Activated T-cell treated with anti-CD3 and anti-CD28 coated beads, Interleukin-2, amount 50 U/mL, for 4 hours (primary cell): Measurements from ENCODE around the gene SLC12A4. TPM values are rescaled to one million over a fixed set of nuclear protein-coding genes. Genes with fewer than 3 reads are reported as not detected.

Experiments used
- ATAC-seq, 2 donors: fragments of 200-7000 bp; cut with Tn5 transposase; one replicate each; pipeline ENCODE4 v1.10.0; 2021
- DNase-seq: peaks from one replicate; pipeline ENCODE4 v3.0.0-alpha.2; 2020
- H3K27me3 Mint-ChIP-seq: one replicate; pipeline ENCODE4 v1.8.0; 2021; ENCODE audit warnings: low read depth, mixed read lengths
- H3K36me3 Mint-ChIP-seq: one replicate; pipeline ENCODE4 v1.8.0; 2022; ENCODE audit warnings: mixed read lengths; ENCODE audit not compliant: insufficient read depth
- H3K4me1 Mint-ChIP-seq: one replicate; pipeline ENCODE4 v1.8.0; 2021; ENCODE audit warnings: low read depth, mixed read lengths
- H3K4me3 Mint-ChIP-seq: one replicate; pipeline ENCODE4 v1.8.0; 2021; ENCODE audit warnings: mild to moderate bottlenecking, moderate library complexity, mixed read lengths
- H3K9me3 Mint-ChIP-seq: one replicate; pipeline ENCODE4 v1.8.0; 2021; ENCODE audit warnings: mixed read lengths
- total RNA-seq, 3 donors: library from RNA; stranded (reverse); gene quantifications; one replicate each; pipeline ENCODE4 v1.2.1, GENCODE V29; 2021

The SLC12A4 gene
- total RNA-seq, 3 donors from 2014 or later: 18.5 to 20.5 (median 19.6) TPM

- Mint-ChIP-seq H3K4me3 (peak overlapping the region; percentile 99), H3K27me3 (no peaks in the 10 kb centered on the region), H3K9me3 (no peaks in the 10 kb centered on the region), H3K4me1 (peaks cover 21% of the 10 kb centered on the region), H3K36me3 (peaks cover 17% of the 10 kb centered on the region)
- ATAC-seq: no peak
- DNase-seq: no peak
These were observed 33.9 kb downstream of the SLC12A4 start for GRCh38 chr16:67934306-67935100.

DNA sequence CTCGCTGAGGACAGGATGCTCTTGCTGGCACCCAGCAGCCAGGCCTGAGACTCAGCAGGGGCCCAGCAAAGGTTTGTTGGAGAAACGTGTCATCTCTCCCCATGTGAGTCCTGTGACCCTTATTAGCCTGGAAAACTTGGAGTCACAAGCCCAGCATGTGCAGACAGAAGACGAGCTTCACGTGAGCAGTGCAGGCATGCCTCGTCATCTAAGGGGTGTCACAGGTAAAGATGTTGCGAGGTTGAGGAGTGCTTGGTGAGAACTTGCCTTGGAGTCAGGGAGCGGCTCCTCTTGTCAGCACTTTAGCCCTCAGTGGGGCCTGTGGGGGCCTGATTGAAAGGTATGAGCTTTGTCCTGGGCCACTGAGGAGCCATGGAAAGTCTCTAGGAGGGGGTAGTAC is 34.6 kb downstream of the SLC12A4 start:
- peaks cover 20% of the 10 kb centered on the region for H3K4me1 Mint-ChIP-seq
- no peaks in the 10 kb centered on the region for H3K27me3 Mint-ChIP-seq
- DNase-seq (no peak), ATAC-seq (no peak)
- H3K9me3 Mint-ChIP-seq: no peaks in the 10 kb centered on the region
- peak overlapping the region; percentile 39 for H3K4me3 Mint-ChIP-seq
- H3K36me3 Mint-ChIP-seq: peaks cover 17% of the 10 kb centered on the region

DNA sequence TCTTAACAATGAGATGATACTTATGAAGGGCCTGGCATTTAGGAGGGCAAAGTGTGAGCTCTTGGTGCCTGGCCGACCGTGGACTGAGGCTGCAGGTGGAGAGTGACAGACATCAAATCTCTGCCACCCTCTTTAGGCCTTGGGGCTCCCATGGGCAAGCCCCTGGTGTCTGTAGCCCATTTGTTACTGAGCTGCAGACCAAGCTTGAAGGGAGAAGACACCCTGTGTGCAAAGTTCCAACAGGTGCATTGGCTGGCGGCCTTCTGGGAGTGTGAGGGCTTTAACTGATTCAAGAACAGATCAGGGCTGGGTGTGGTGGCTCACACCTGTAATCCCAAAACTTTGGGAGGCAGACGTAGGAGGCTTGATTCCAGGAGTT is 36.0 kb downstream of the SLC12A4 start:
- no peaks in the 10 kb centered on the region for H3K9me3 Mint-ChIP-seq
- H3K36me3 Mint-ChIP-seq: peaks cover 17% of the 10 kb centered on the region
- ATAC-seq: no peak
- no peak for DNase-seq
- H3K4me1 Mint-ChIP-seq: peaks cover 22% of the 10 kb centered on the region
- no peaks in the 10 kb centered on the region for H3K27me3 Mint-ChIP-seq
- no peak overlapping the region for H3K4me3 Mint-ChIP-seq

DNA sequence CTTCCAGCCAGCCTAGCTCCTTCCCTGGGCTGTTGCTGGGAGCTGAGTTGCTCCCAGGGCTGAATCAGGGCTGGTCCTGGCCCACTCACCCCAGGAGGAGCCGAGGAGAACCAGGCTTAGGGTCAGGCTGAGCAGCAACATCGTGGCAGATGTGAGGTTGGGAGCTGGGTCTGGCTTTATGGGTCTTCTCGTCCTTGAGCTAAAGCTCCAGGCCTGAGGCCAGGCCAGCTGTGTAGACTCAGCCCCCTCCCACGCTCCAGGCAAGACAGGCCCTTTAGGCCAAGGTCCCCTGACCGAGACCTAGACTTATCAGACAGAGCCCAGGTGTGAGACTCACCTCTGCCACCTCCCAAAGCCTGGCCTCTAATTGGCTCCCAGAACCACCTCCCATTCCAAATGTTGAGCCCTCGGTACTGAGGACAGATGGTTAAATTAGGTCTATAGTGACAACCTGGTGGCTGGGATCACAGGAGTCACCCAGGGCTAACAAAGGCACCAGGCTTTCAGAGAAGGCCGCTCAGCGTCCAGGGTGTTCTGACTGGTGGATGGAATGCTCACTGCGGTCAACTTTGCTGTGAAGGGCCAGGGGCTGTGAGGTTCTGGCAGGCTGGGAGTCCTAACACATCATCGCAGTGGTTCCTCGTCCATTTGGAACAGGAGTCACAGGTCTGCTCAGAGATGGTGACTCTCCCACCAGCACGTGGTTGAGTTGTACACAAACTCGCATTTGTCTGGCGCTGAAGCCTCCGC is 36.5 kb downstream of the SLC12A4 start, which contains the start of gene CTRL:
Gene CTRL, minus strand, starts transcription at position 151 of the 750 bp plus-strand sequence. Its CDS starts 10 bp downstream, at position 141.
- DNase-seq: no peak
- Mint-ChIP-seq H3K27me3 (no peaks in the 10 kb centered on the region), H3K36me3 (peaks cover 17% of the 10 kb centered on the region), H3K9me3 (no peaks in the 10 kb centered on the region), H3K4me1 (peaks cover 16% of the 10 kb centered on the region), H3K4me3 (no peak within 1 kb of the TSS)
- no peak for ATAC-seq

GRCh38 chr16:67930678-67931211 is 37.7 kb downstream of the SLC12A4 start:
- peaks cover 15% of the 10 kb centered on the region for H3K36me3 Mint-ChIP-seq
- DNase-seq (no peak), ATAC-seq (no peak)
- no peaks in the 10 kb centered on the region for H3K9me3 Mint-ChIP-seq
- no peak overlapping the region for H3K4me3 Mint-ChIP-seq
- peaks cover 16% of the 10 kb centered on the region for H3K4me1 Mint-ChIP-seq
- H3K27me3 Mint-ChIP-seq: no peaks in the 10 kb centered on the region

- no peaks in the 10 kb centered on the region for H3K27me3 Mint-ChIP-seq
- peaks cover 9% of the 10 kb centered on the region for H3K36me3 Mint-ChIP-seq
- no peak overlapping the region for H3K4me3 Mint-ChIP-seq
- DNase-seq (no peak), ATAC-seq (no peak)
- peaks cover 14% of the 10 kb centered on the region for H3K4me1 Mint-ChIP-seq
- H3K9me3 Mint-ChIP-seq: no peaks in the 10 kb centered on the region
These were observed 38.2 kb downstream of the SLC12A4 start for GRCh38 chr16:67930191-67930590.

GRCh38 chr16:67928561-67929364 is 39.7 kb downstream of the SLC12A4 start:
- peak; percentile 74 for DNase-seq
- peak; percentile 84 to 88 for ATAC-seq
- peaks cover 5% of the 10 kb centered on the region for H3K4me1 Mint-ChIP-seq
- H3K36me3 Mint-ChIP-seq: peaks cover 3% of the 10 kb centered on the region
- H3K4me3 Mint-ChIP-seq: no peak overlapping the region
- H3K27me3 Mint-ChIP-seq: no peaks in the 10 kb centered on the region
- no peaks in the 10 kb centered on the region for H3K9me3 Mint-ChIP-seq

GRCh38 chr16:67928147-67928546 is 40.3 kb downstream of the SLC12A4 start:
- no peaks in the 10 kb centered on the region for H3K36me3 Mint-ChIP-seq
- H3K4me1 Mint-ChIP-seq: peaks cover 6% of the 10 kb centered on the region
- no peak for DNase-seq
- ATAC-seq: no peak
- H3K27me3 Mint-ChIP-seq: no peaks in the 10 kb centered on the region
- no peaks in the 10 kb centered on the region for H3K9me3 Mint-ChIP-seq
- H3K4me3 Mint-ChIP-seq: no peak overlapping the region

DNA sequence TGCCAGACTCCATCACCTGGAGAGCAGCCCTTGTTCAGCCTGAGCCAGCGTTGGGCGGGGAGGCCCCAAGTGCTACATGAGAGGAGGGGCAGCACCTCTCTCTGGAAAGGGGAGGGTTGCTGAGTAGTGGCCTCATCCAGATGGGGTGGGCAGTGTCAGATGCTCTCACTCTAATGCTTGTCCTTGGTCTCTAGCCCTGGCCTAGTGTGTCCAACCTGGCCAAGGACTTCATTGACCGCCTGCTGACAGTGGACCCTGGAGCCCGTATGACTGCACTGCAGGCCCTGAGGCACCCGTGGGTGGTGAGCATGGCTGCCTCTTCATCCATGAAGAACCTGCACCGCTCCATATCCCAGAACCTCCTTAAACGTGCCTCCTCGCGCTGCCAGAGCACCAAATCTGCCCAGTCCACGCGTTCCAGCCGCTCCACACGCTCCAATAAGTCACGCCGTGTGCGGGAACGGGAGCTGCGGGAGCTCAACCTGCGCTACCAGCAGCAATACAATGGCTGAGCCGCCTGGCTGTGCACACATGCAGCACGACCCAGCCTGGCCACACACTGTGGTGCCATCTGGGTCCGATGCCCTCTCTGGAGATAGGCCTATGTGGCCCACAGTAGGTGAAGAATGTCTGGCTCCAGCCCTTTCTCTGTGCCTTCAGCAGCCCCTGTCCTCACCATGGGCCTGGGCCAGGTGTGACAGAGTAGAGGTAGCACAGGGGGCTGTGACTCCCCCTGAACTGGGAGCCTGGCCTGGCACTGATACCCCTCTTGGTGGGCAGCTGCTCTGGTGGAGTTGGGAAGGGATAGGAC is 41.1 kb downstream of the SLC12A4 start:
- Mint-ChIP-seq H3K27me3 (no peaks in the 10 kb centered on the region), H3K4me1 (peaks cover 7% of the 10 kb centered on the region), H3K9me3 (no peaks in the 10 kb centered on the region), H3K36me3 (peaks cover 2% of the 10 kb centered on the region), H3K4me3 (no peak overlapping the region)
- ATAC-seq (no peak), DNase-seq (no peak)

DNA sequence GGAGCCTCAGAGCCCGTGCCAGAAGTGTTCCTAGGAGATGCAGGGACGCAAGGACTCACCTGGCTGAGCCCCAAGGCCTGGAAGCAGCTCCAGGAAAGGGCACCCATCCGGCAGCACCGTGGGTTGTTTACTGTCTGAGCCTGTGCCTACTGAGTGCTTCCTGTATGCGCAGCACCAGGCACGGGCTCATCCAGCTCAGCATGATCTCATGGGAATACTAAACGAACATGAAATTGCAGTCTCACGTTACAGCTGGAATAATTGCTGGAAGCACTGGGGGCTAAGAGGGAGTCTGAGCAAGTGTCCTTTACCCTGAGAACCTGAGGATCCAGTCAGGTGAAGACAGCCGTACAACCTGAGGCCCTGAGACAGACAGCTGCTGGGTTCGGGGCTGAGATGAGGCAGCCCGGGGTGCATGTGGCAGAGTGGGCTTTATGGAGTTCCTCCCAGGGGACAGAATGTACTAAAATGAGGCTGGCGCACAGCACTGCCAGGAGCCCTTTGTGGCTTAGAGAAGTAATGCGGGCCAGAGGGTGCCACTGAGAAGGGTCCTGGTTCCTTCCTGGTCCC is 42.2 kb downstream of the SLC12A4 start:
- Mint-ChIP-seq H3K4me3 (no peak overlapping the region), H3K36me3 (peaks cover 4% of the 10 kb centered on the region), H3K4me1 (peaks cover 14% of the 10 kb centered on the region), H3K9me3 (no peaks in the 10 kb centered on the region), H3K27me3 (no peaks in the 10 kb centered on the region)
- ATAC-seq (no peak), DNase-seq (no peak)

GRCh38 chr16:67924140-67924906 is 44.1 kb downstream of the SLC12A4 start:
- peaks cover 4% of the 10 kb centered on the region for H3K36me3 Mint-ChIP-seq
- no peak overlapping the region for H3K4me3 Mint-ChIP-seq
- ATAC-seq (no peak), DNase-seq (no peak)
- H3K9me3 Mint-ChIP-seq: no peaks in the 10 kb centered on the region
- peaks cover 14% of the 10 kb centered on the region for H3K4me1 Mint-ChIP-seq
- H3K27me3 Mint-ChIP-seq: no peaks in the 10 kb centered on the region

DNA sequence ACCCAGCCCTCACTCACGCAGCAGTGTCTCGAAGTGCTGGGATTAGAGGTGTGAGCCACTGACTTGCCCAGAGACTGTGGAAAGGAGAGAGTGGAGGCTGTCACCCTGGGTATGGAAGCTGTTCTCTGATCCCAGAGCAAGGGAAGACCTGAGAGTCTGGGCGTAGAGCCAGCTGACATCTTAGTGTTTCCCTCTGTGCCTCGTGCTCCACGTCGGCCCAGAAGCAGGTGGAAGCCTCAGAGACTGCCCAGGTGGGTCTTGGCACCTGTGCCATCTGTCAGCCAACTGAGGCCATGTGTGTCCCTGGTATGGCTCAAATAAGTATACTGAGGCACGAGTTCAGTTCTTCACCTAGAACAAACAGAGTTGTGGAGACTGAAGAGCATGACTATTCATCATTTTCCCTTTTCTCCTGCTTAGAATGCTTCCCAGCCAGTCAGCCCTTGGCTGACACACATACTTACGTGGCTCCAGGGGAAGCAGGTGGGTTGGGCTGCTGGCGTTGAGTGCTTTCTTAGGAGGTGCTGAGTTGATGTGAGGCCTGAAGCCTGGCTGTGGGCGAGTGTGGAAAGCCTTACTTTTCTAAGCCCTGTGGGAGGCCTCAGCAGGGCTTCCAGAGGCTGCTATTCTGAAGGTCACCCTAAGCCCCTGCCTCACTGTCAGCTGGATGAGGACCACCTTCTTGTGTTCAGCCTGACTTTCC is 44.9 kb downstream of the SLC12A4 start:
- H3K9me3 Mint-ChIP-seq: no peaks in the 10 kb centered on the region
- ATAC-seq (no peak), DNase-seq (no peak)
- peaks cover 14% of the 10 kb centered on the region for H3K4me1 Mint-ChIP-seq
- H3K27me3 Mint-ChIP-seq: no peaks in the 10 kb centered on the region
- peaks cover 4% of the 10 kb centered on the region for H3K36me3 Mint-ChIP-seq
- no peak overlapping the region for H3K4me3 Mint-ChIP-seq
